T47D (cell line): ENCODE measurements around the gene TSC22D2.

Experiments
- DNase-seq, 2 experiments: peaks; one replicate each; pipeline versions ENCODE4 v3.0.0 to v3.0.0-alpha.2; 2011 to 2012; ENCODE audit warnings: low read depth in 1 of 2, low spot score in 1 of 2
- JUND ChIP-seq: IDR thresholded peaks from 2 replicates; pipeline ENCODE4 v1.6.1; 2012; ENCODE audit warnings: low read depth
- in situ Hi-C: cut with HindIII; loops from 2 replicates; pipeline ENCODE4 v1.10.0; 2016; ENCODE audit warnings: low sequenced_read_pairs, low pct_unique_long_range_greater_than_20kb

The TSC22D2 gene

GRCh38 chr3:150449169-150449721, 41.1 kb downstream of the TSC22D2 start:
- in situ Hi-C loops: no loop called here

GRCh38 chr3:150450916-150451315, 42.8 kb downstream of the TSC22D2 start:
- no peak for DNase-seq
- TF ChIP-seq JUND: no peak
- in situ Hi-C loops: no loop called here

More at GRCh38 chr3:150449169-150449721, 41.1 kb downstream of the TSC22D2 start:
- no peak for TF ChIP-seq JUND
- DNase-seq: peak in 1 of 2 experiments; percentile 37

- no peak for DNase-seq
- in situ Hi-C loops: no loop called here
These were observed 43.4 kb downstream of the TSC22D2 start for GRCh38 chr3:150451329-150452048.

GRCh38 chr3:150453353-150453752, 45.3 kb downstream of the TSC22D2 start:
- in situ Hi-C loops: no loop called here
- no peak for TF ChIP-seq JUND
- DNase-seq: no peak

More at GRCh38 chr3:150451329-150452048, 43.4 kb downstream of the TSC22D2 start:
- no peak for TF ChIP-seq JUND

- TF ChIP-seq JUND: no peak
- DNase-seq: no peak
- in situ Hi-C loops: no loop called here
These were observed 46.0 kb downstream of the TSC22D2 start for GRCh38 chr3:150454085-150454484.

- TF ChIP-seq JUND: no peak
- no peak for DNase-seq
- in situ Hi-C loops: no loop called here
These were observed 46.5 kb downstream of the TSC22D2 start for GRCh38 chr3:150454622-150455021.

- in situ Hi-C loops: no loop called here
- TF ChIP-seq JUND: no peak
These were observed 47.2 kb downstream of the TSC22D2 start for GRCh38 chr3:150455341-150455740.

GRCh38 chr3:150458001-150458400, 49.9 kb downstream of the TSC22D2 start:
- no peak for DNase-seq
- no peak for TF ChIP-seq JUND
- in situ Hi-C loops: no loop called here

More at GRCh38 chr3:150455341-150455740, 47.2 kb downstream of the TSC22D2 start:
- DNase-seq: no peak

GRCh38 chr3:150460484-150460883, 52.4 kb downstream of the TSC22D2 start:
- DNase-seq: no peak
- in situ Hi-C loops: no loop called here
- no peak for TF ChIP-seq JUND

- DNase-seq: no peak
- TF ChIP-seq JUND: no peak
- in situ Hi-C loops: no loop called here
These were observed 53.3 kb downstream of the TSC22D2 start for GRCh38 chr3:150461399-150461798.

- no peak for TF ChIP-seq JUND
- in situ Hi-C loops: no loop called here
- no peak for DNase-seq
These were observed 54.0 kb downstream of the TSC22D2 start for GRCh38 chr3:150462108-150462507.

- no peak for TF ChIP-seq JUND
- in situ Hi-C loops: no loop called here
- DNase-seq: no peak
These were observed 56.6 kb downstream of the TSC22D2 start for GRCh38 chr3:150464684-150465083.

GRCh38 chr3:150467381-150467780, 59.3 kb downstream of the TSC22D2 start:
- DNase-seq: no peak
- TF ChIP-seq JUND: no peak
- in situ Hi-C loops: no loop called here
